GM13977 (cell line): ENCODE data around the gene CFB.
"Not testable (repeated sequence)": the region's sequence is repeated elsewhere in the genome, so short reads cannot be mapped to it uniquely, and the experiment has no call there.

Experiments used
- DNase-seq: peaks from one replicate; pipeline ENCODE4 v3.0.0; 2012; ENCODE audit warnings: low spot score
- in situ Hi-C: fragments of 300-500 bp; cut with MboI; formaldehyde crosslinking; loops from one replicate; pipeline ENCODE4 v1.12.0; 2022; ENCODE audit warnings: low sequenced_read_pairs, low pct_unique_long_range_greater_than_20kb, mixed read lengths, inconsistent platforms; ENCODE audit not compliant: unreplicated experiment
- TF ChIP-seq, protein P1 (sequence below): IDR thresholded peaks from 2 replicates; pipeline ENCODE4 v1.5.1; 2012; ENCODE audit warnings: mild to moderate bottlenecking, control low read depth; ENCODE audit not compliant: insufficient read depth; ENCODE audit errors: extremely low read depth, missing control alignments

CFB gene

GRCh38 chr6:31978831-31979230 lies 32.9 kb downstream of the CFB start:
- DNase-seq, result no peak
- in situ Hi-C loops, result no loop called here
- TF ChIP-seq, protein P1, sequence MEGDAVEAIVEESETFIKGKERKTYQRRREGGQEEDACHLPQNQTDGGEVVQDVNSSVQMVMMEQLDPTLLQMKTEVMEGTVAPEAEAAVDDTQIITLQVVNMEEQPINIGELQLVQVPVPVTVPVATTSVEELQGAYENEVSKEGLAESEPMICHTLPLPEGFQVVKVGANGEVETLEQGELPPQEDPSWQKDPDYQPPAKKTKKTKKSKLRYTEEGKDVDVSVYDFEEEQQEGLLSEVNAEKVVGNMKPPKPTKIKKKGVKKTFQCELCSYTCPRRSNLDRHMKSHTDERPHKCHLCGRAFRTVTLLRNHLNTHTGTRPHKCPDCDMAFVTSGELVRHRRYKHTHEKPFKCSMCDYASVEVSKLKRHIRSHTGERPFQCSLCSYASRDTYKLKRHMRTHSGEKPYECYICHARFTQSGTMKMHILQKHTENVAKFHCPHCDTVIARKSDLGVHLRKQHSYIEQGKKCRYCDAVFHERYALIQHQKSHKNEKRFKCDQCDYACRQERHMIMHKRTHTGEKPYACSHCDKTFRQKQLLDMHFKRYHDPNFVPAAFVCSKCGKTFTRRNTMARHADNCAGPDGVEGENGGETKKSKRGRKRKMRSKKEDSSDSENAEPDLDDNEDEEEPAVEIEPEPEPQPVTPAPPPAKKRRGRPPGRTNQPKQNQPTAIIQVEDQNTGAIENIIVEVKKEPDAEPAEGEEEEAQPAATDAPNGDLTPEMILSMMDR, result no peak

DNA sequence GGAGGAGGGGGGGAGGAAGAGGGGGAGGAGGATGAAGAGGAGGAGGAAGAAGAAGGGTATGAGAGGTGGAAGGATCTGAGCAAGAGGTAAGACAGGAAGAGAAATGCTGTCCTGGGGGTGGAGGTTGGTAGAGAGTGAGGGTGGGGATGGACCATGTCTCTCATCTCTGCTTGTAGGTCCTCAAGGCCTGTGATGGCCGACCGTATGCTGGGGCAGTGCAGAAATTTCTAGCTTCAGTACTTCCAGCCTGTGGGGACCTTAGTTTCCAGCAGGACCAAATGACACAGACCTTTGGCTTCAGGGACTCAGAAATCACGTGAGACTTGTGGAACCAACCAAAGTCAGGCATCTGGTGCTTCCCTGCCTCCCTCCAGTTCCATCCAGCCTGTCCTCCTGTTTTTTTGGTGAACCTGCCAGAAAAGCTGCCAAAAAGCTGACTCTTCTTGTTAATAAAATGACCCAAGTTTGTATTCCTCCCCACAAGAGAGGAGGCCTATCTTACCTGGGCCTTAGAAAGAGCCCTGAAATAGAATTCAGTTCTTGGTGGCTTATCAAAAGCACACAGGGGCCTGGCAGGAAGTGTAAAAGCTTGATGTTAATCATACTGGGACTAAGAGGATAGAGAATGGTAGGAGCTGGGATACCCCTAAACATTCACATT lies 33.5 kb downstream of the CFB start:
- DNase-seq, result no peak
- in situ Hi-C loops, result no loop called here
- TF ChIP-seq, protein P1, result no peak

DNA sequence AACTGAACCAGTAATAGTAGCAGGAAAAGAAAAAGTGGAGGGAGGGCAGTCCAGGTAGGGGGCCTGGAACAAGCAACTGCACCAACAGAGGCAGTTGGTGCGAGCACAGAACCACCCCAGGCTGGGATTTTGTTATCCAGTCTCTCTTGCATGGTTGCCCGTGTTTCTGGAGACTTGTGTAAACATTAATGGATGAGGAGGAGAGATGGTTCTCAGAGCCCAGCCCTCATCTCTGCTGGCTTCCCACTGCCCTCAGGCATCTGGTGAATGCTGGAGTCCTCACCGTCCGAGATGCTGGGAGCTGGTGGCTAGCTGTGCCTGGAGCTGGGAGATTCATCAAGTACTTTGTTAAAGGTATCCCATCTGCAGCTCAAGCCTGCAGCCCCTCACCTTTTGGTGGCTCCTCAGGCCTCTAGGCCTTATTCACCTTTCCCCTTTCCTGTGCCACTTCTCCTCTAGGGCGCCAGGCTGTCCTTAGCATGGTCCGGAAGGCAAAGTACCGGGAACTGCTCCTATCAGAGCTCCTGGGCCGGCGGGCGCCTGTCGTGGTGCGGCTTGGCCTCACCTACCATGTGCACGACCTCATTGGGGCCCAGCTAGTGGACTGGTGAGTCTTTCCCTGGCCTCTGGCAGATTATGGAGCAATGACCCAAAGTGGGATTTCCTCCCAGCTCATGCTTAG lies 34.4 kb downstream of the CFB start:
- DNase-seq, in situ Hi-C loops: not testable (repeated sequence)

DNA sequence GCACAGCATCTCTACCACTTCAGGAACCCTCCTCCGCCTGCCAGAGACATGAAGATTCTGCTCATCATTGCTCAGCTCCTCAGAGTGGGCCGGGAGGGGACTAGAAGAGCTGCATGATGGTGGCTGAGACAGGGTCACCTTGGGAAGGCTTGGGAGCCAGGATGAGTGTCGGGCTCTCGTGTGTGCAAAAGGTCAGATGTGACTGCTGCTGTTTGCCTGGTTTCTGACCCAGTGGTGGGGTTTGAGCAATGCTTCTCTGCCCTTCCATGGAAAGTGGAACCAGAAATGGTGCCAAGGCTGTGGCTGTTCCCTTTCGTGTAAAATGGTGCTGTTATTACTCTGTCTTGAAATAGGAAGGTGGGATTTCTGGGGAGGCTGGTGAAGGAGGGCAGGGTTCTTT lies 35.1 kb downstream of the CFB start:
- in situ Hi-C loops, DNase-seq: not testable (repeated sequence)

DNA sequence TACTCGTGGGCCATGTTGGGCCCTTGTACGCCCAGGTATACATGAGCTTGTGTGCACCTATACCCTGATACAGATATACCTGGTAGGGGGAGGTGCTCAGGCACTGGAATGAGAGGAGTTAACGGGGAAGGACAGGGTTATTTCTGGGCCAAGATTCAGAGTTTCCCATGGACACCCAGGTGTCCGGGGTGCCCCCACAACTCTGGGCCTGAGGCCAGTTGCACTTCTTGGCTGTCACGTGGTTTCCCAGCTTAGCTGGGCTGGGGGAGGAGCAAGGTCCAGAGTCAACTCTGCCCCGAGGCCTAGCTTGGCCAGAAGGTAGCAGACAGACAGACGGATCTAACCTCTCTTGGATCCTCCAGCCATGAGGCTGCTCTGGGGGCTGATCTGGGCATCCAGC lies 35.8 kb downstream of the CFB start, which contains the start of gene C4A:
Gene C4A (plus strand): TSS at position 314 of the 400 bp plus-strand sequence. CDS start 51 bp downstream, at position 365.
- in situ Hi-C loops, DNase-seq: not testable (repeated sequence)

DNA sequence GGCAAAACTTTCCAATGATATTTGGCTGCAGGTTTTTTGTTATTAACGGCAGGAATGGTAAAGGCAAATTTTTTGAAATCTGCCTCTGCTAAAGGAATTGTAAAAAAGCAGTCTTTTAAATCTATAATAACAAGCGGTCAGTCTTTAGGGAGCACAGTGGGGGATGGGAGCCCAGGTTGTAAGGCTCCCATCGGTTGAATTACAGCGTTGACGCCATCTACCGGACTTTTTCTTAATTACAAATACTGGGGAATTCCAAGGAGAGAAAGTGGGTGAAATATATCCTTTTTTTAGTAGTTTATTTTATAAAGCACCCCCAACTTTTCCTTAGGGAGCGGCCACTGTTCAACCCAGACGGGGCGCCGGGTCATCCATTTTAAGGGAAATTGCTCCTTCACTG lies 43.5 kb downstream of the CFB start:
- DNase-seq, result not testable (repeated sequence)

DNA sequence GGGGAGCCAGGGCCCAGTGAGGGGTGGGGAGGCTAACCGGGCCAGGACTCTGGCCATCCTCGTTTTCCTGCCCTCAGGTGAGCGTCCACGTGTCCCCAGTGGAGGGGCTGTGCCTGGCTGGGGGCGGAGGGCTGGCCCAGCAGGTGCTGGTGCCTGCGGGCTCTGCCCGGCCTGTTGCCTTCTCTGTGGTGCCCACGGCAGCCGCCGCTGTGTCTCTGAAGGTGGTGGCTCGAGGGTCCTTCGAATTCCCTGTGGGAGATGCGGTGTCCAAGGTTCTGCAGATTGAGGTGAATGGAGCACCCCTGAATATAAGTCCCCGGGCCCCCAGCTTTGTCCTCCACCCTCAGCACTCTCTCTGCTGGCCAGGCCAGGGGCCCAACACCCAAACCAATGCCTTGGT lies 48.5 kb downstream of the CFB start:
- in situ Hi-C loops, DNase-seq: not testable (repeated sequence)

More for the DNA sequence above, 43.5 kb downstream of the CFB start:
- in situ Hi-C loops, result not testable (repeated sequence)

GRCh38 chr6:31996385-31996784 lies 50.5 kb downstream of the CFB start:
- DNase-seq, in situ Hi-C loops: not testable (repeated sequence)
